ENCODE data around the gene SLC13A1. TPM values are rescaled to one million over a fixed set of nuclear protein-coding genes. Genes with fewer than 3 reads are reported as not detected.

SLC13A1 gene
- total and polyA plus RNA-seq, 12 donors: not detected

DNA sequence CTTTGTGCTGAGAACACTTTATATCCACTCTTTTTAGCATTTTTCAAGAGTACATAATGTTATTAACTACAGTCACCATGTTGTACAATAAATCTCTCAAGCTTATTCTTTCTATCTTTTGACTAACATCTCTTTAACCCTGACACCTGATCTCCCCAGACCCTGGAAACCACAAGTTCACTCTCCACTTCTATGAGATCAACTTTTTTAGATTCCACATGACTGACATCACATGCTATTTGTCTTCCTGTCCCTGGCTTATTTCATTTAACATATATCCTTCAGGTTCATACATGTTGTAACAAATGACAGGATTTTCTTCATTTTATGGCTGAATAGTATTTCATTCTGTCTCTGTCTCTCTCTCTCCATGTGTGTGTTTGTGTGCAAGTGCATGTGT, 15.5 kb downstream of the SLC13A1 start:
- Histone ChIP-seq H3K9me3 (replicated peaks in 1 of 3) (no peaks in the 10 kb centered on the region), H3K4me3 (no peak overlapping the region), H3K27ac (no peak overlapping the region), H3K27me3 (no peaks in the 10 kb centered on the region), H3K4me1 (replicated peaks in 1 of 2) (no peaks in the 10 kb centered on the region), H3K36me3 (replicated peaks in 1 of 2) (no peaks in the 10 kb centered on the region)
- intact Hi-C loops (cut with DNase I): no loop called here
- DNase-seq: no peak
- TF ChIP-seq, protein P1, sequence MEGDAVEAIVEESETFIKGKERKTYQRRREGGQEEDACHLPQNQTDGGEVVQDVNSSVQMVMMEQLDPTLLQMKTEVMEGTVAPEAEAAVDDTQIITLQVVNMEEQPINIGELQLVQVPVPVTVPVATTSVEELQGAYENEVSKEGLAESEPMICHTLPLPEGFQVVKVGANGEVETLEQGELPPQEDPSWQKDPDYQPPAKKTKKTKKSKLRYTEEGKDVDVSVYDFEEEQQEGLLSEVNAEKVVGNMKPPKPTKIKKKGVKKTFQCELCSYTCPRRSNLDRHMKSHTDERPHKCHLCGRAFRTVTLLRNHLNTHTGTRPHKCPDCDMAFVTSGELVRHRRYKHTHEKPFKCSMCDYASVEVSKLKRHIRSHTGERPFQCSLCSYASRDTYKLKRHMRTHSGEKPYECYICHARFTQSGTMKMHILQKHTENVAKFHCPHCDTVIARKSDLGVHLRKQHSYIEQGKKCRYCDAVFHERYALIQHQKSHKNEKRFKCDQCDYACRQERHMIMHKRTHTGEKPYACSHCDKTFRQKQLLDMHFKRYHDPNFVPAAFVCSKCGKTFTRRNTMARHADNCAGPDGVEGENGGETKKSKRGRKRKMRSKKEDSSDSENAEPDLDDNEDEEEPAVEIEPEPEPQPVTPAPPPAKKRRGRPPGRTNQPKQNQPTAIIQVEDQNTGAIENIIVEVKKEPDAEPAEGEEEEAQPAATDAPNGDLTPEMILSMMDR (IDR thresholded peaks at IDR 0.05): no peak
- no peak for TF ChIP-seq POLR2A (IDR thresholded peaks at IDR 0.05)

DNA sequence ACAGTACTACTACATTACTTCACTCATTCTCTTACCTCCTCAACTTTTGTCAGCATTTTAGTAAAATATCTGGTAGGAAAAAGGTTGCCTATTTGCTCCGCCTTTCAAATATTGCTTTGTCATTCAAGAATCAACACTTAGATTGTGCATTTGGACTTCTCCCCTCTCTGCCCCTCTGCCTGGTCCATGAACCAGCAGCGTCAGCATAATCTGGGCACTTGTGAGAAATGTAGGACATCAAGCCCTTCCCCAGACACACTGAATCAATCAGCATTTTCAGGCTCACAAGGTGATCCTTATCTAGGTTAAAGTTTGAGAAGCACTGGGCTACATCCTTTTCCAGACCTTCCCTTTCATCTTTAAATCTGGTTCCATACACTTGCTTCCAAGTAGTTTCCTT, 16.3 kb downstream of the SLC13A1 start:
- Histone ChIP-seq H3K4me3 (no peak overlapping the region), H3K4me1 (replicated peaks in 1 of 2) (no peaks in the 10 kb centered on the region), H3K9me3 (replicated peaks in 1 of 3) (no peaks in the 10 kb centered on the region), H3K36me3 (replicated peaks in 1 of 2) (no peaks in the 10 kb centered on the region), H3K27ac (no peak overlapping the region), H3K27me3 (no peaks in the 10 kb centered on the region)
- DNase-seq: no peak
- no peak for TF ChIP-seq POLR2A (IDR thresholded peaks at IDR 0.05)
- TF ChIP-seq, protein P1 (IDR thresholded peaks at IDR 0.05): no peak
- WGBS, 4 donors: 82 to 88% (median 87%) methylated on average over 2 of the region's 2 CpGs
- intact Hi-C loops (cut with DNase I): no loop called here

DNA sequence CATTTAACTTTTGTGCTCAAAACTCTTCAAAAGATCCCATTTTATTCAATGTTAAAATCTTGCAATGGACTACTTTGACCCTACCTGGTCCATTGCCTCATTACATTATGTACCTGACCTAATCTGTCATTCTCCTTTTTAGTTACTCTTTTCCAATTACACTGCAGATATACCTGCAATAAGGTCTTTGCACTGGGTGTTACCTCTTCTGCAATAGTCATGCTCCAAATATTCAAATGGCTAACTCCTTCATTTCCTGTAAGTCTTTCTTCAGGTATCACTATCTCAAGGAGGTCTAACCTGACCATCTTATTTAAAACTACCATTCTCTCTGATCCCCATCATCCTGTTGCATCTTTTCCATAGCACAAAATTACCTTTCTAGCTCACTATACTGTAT, 22.3 kb downstream of the SLC13A1 start:
- H3K4me1 ChIP-seq (replicated peaks in 1 of 2): no peaks in the 10 kb centered on the region
- no peaks in the 10 kb centered on the region for H3K9me3 ChIP-seq (replicated peaks in 1 of 3)
- DNase-seq: no peak
- no peaks in the 10 kb centered on the region for H3K36me3 ChIP-seq (replicated peaks in 1 of 2)
- intact Hi-C loops (cut with DNase I): no loop called here
- no peak overlapping the region for H3K27ac ChIP-seq
- TF ChIP-seq POLR2A (IDR thresholded peaks at IDR 0.05): no peak
- TF ChIP-seq, protein P1 (IDR thresholded peaks at IDR 0.05): no peak
- no peak overlapping the region for H3K4me3 ChIP-seq
- no peaks in the 10 kb centered on the region for H3K27me3 ChIP-seq

DNA sequence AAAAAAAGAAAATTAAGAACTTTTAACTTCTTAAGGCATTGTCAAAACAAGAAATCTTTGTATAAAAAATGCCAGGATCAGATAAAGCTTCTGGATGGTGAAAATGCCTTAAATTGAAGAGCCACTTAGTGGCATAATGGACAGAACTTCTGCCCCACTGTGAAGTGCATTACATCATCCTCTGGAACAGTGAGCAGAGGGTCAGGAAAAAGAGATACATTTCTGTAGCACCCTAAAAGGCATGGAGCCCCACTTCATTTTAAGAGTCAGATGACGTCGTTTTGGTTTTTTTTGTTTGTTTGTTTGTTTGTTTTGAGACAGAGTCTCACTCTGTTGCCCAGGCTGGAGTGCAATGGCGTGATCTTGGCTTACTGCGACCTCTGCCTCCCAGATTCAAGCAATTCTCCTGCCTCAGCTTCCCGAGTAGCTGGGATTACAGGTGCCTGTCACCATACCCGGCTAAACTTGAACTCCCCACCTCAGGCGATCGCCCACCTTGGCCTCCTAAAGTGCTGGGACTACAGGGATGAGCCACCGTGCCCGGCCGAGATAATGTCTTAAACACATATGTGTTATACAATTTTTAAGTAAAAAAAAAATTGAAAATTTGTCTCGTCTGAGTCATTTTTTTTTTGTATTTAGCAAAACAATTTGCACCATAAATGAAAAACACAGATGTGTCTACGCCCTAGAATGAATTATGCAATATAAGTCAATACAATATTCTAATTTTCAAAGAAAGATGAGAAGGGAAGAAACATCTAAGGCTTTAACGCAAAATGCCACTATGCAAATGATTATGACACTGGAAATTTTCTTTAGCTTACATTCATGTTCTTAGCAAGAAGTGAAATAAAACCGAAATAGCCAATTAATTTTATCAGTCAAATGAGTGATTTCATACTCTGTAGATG, 29.2 kb downstream of the SLC13A1 start:
- WGBS, 4 donors: 80 to 92% (median 88%) methylated on average over 15 of the region's 15 CpGs
- Histone ChIP-seq H3K9me3 (replicated peaks in 1 of 3) (no peaks in the 10 kb centered on the region), H3K36me3 (replicated peaks in 1 of 2) (no peaks in the 10 kb centered on the region), H3K27me3 (no peaks in the 10 kb centered on the region), H3K4me1 (replicated peaks in 1 of 2) (no peaks in the 10 kb centered on the region), H3K4me3 (no peak overlapping the region), H3K27ac (no peak overlapping the region)
- intact Hi-C loops (cut with DNase I): no loop called here
- no peak for DNase-seq
- TF ChIP-seq, protein P1 (IDR thresholded peaks at IDR 0.05): no peak
- no peak for TF ChIP-seq POLR2A (IDR thresholded peaks at IDR 0.05)

Measured in adrenal gland (tissue), 12 donors.